Astrocyte (in vitro differentiated cells and primary cell): ENCODE results near the gene RAB3IL1. TPM values are rescaled to one million over a fixed set of nuclear protein-coding genes. Genes with fewer than 3 reads are reported as not detected.
"Not testable (repeated sequence)": the region's sequence is repeated elsewhere in the genome, so short reads cannot be mapped to it uniquely, and the experiment has no call there.

Experiments
- DNase-seq: peaks from one replicate; pipeline ENCODE4 v3.0.0-alpha.2; 2010; ENCODE audit warnings: low read depth
- FAIRE-seq: peaks from 2 replicates; lab custom pipeline; 2011; peaks lifted over from hg19 to GRCh38; lab: Jason Lieb, UNC
- H2AFZ ChIP-seq: 2 replicates; pipeline ENCODE4 v1.6.0; 2012; ENCODE audit warnings: low read depth, low read length, inconsistent platforms
- H3K27ac ChIP-seq: 2 replicates; pipeline ENCODE4 v1.5.1; 2011; ENCODE audit warnings: low read depth, low read length, inconsistent platforms
- H3K27me3 ChIP-seq: 2 replicates; pipeline ENCODE4 v1.6.0; 2011; ENCODE audit warnings: low read length, inconsistent platforms; ENCODE audit not compliant: insufficient read depth
- H3K36me3 ChIP-seq: 2 replicates; pipeline ENCODE4 v1.5.1; 2011; ENCODE audit warnings: low read length, inconsistent platforms; ENCODE audit not compliant: insufficient read depth
- H3K4me1 ChIP-seq: 2 replicates; pipeline ENCODE4 v1.5.1; 2011; ENCODE audit warnings: low read length, inconsistent platforms; ENCODE audit not compliant: insufficient read depth
- H3K4me2 ChIP-seq: 2 replicates; pipeline ENCODE4 v1.6.0; 2012; ENCODE audit warnings: low read length, inconsistent platforms
- H3K4me3 ChIP-seq: 2 replicates; pipeline ENCODE4 v1.5.1; 2011; ENCODE audit warnings: low read depth, mild to moderate bottlenecking, low read length, inconsistent platforms; ENCODE audit not compliant: insufficient read depth
- H3K79me2 ChIP-seq: 2 replicates; pipeline ENCODE4 v1.6.0; 2012; ENCODE audit warnings: mild to moderate bottlenecking, low read length, inconsistent platforms; ENCODE audit not compliant: insufficient read depth
- H3K9ac ChIP-seq: 2 replicates; pipeline ENCODE4 v1.6.0; 2012; ENCODE audit warnings: mild to moderate bottlenecking, low read length, inconsistent platforms
- H3K9me3 ChIP-seq: 2 replicates; pipeline ENCODE4 v1.5.1; 2012; ENCODE audit warnings: low read depth, mild to moderate bottlenecking, low read length, inconsistent platforms; ENCODE audit not compliant: insufficient read depth
- H4K20me1 ChIP-seq: 2 replicates; pipeline ENCODE4 v1.6.0; 2012; ENCODE audit warnings: low read length, inconsistent platforms; ENCODE audit not compliant: insufficient read depth
- H3K27ac Mint-ChIP-seq: one replicate; pipeline ENCODE4 v1.8.0; 2021; ENCODE audit warnings: mild to moderate bottlenecking, mixed read lengths; ENCODE audit not compliant: unreplicated experiment
- H3K27me3 Mint-ChIP-seq: one replicate; pipeline ENCODE4 v1.8.0; 2021; ENCODE audit warnings: low read depth, mixed read lengths; ENCODE audit not compliant: unreplicated experiment
- H3K36me3 Mint-ChIP-seq: one replicate; pipeline ENCODE4 v1.8.0; 2021; ENCODE audit warnings: low read depth, mixed read lengths; ENCODE audit not compliant: unreplicated experiment
- H3K4me1 Mint-ChIP-seq: one replicate; pipeline ENCODE4 v1.8.0; 2021; ENCODE audit warnings: low read depth, mixed read lengths; ENCODE audit not compliant: unreplicated experiment
- H3K4me3 Mint-ChIP-seq: one replicate; pipeline ENCODE4 v1.8.0; 2021; ENCODE audit warnings: mild to moderate bottlenecking, moderate library complexity, mixed read lengths; ENCODE audit not compliant: unreplicated experiment
- H3K9me3 Mint-ChIP-seq: one replicate; pipeline ENCODE4 v1.8.0; 2021; ENCODE audit warnings: mild to moderate bottlenecking, mixed read lengths; ENCODE audit not compliant: unreplicated experiment
- CTCF ChIP-seq: IDR thresholded peaks from 2 replicates; pipeline ENCODE4 v1.5.1; 2011; ENCODE audit warnings: low read depth, mild to moderate bottlenecking, inconsistent platforms, low read length, moderate library complexity; ENCODE audit not compliant: insufficient read depth
- EZH2 ChIP-seq: IDR thresholded peaks from 2 replicates; pipeline ENCODE4 v1.6.1; 2012; ENCODE audit warnings: mild to moderate bottlenecking, low read length, inconsistent platforms; ENCODE audit not compliant: insufficient read depth
- total RNA-seq: library from RNA; stranded (reverse); gene quantifications from 2 replicates; pipeline ENCODE4 v1.2.1, GENCODE V29; 2021

Gene RAB3IL1
- total RNA-seq, 1 donor from 2014 or later, result 0.91 TPM

DNA sequence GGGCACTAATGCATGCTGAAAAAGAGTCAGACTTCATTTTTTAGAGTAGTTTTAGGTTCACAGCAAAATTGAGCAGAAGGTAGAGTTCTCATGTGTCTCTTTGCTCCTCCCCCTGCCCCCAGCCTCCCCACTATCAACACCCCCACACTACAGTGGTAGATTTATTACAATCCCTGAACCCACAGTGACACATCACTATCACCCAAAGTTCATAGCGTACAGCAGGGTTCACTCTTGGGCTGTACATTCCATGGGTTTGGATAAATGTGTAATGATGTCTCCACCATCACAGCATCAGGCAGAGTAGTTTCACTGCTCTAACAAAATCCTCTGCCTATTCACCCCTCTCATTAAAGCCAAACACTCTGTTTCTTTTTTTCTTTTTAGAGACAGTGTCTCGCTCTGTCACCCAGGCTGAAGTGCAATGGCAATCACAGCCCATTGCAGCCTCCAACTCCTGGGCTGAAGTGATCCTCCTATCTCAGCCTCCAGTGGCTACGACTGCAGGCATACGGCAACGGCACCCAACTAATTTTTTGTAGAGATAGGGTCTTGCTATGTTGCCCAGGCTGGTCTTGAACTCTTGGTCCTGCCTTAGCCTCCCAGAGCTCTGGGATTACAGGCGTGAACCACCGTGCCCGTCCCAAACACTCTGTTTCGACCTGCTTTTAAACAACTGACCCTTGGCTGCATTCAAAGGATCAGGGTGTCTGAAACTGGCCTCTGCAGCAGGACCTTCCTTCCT, 36.9 kb upstream of the RAB3IL1 start:
- H4K20me1 ChIP-seq, result no peaks in the 10 kb centered on the region
- Mint-ChIP-seq H3K4me3 (no peak overlapping the region), H3K9me3 (peaks cover 4% of the 10 kb centered on the region), H3K27ac (peak overlapping the region; percentile 34), H3K36me3 (peaks cover 7% of the 10 kb centered on the region), H3K27me3 (peaks cover 27% of the 10 kb centered on the region), H3K4me1 (peaks cover 4% of the 10 kb centered on the region)
- peak overlapping the region; percentile 14 for H3K9ac ChIP-seq
- H3K27ac ChIP-seq, result no peak overlapping the region
- H3K4me2 ChIP-seq, result peak overlapping the region; percentile 77
- FAIRE-seq, result no peak
- DNase-seq, result no peak
- H3K79me2 ChIP-seq, result no peaks in the 10 kb centered on the region
- peaks cover 9% of the 10 kb centered on the region for H3K4me1 ChIP-seq
- H3K9me3 ChIP-seq, result no peaks in the 10 kb centered on the region
- H3K27me3 ChIP-seq, result peaks cover 5% of the 10 kb centered on the region
- peak overlapping the region; percentile 63 for H2AFZ ChIP-seq
- no peak overlapping the region for H3K4me3 ChIP-seq
- H3K36me3 ChIP-seq, result no peaks in the 10 kb centered on the region
- TF ChIP-seq CTCF (no peak), EZH2 (no peak)

- H3K9me3 ChIP-seq, H3K36me3 ChIP-seq, H3K27ac Mint-ChIP-seq, H3K79me2 ChIP-seq, H3K36me3 Mint-ChIP-seq, H2AFZ ChIP-seq, H3K4me2 ChIP-seq, DNase-seq, H3K4me1 Mint-ChIP-seq, H3K27ac ChIP-seq, H3K27me3 ChIP-seq, H3K4me3 Mint-ChIP-seq, H4K20me1 ChIP-seq, H3K9me3 Mint-ChIP-seq, H3K4me3 ChIP-seq, H3K9ac ChIP-seq, FAIRE-seq, H3K4me1 ChIP-seq: not testable (repeated sequence)
- H3K27me3 Mint-ChIP-seq, result peaks cover 26% of the 10 kb centered on the region
Observed at GRCh38 chr11:61953632-61954031, 36.3 kb upstream of the RAB3IL1 start.

DNA sequence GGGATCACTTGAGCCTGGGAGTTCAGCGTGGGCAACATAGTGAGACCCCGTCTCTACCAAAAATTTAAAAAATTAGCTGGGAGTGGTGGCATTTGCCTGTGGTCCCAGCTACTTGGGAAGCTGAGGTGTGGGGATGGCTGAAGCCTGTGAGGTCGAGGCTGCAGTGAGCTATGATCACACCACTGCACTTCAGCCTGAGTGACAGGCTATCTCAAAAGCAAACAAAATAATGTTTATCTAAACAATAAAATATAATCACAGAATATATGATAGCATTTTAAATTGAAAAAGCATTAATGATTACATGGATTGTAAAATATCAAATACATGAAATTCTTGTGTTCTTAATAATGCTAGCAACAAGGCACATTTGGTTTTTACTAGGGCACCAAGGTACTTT, 35.5 kb upstream of the RAB3IL1 start:
- no peak for TF ChIP-seq EZH2
- TF ChIP-seq CTCF, result no peak
- H3K9ac ChIP-seq, result no peak overlapping the region
- Mint-ChIP-seq H3K36me3 (no peaks in the 10 kb centered on the region), H3K4me1 (peaks cover 8% of the 10 kb centered on the region), H3K4me3 (no peak overlapping the region), H3K9me3 (peaks cover 2% of the 10 kb centered on the region), H3K27ac (no peak overlapping the region), H3K27me3 (peaks cover 25% of the 10 kb centered on the region)
- H3K27ac ChIP-seq, result no peak overlapping the region
- H3K4me2 ChIP-seq, result no peak overlapping the region
- no peak overlapping the region for H2AFZ ChIP-seq
- no peaks in the 10 kb centered on the region for H3K79me2 ChIP-seq
- FAIRE-seq (no peak), DNase-seq (no peak)
- H3K4me1 ChIP-seq, result peaks cover 9% of the 10 kb centered on the region
- H4K20me1 ChIP-seq, result no peaks in the 10 kb centered on the region
- H3K27me3 ChIP-seq, result peaks cover 5% of the 10 kb centered on the region
- no peaks in the 10 kb centered on the region for H3K36me3 ChIP-seq
- H3K9me3 ChIP-seq, result no peaks in the 10 kb centered on the region
- no peak overlapping the region for H3K4me3 ChIP-seq
